Fibroblast of upper back skin (primary cell): Measurements from ENCODE around the gene GSN.
"Not testable (repeated sequence)": the region's sequence is repeated elsewhere in the genome, so short reads cannot be mapped to it uniquely, and the experiment has no call there.

Experiments
- DNase-seq: peaks from one replicate; pipeline ENCODE4 v3.0.0-alpha.2; 2013

Gene GSN

GRCh38 chr9:121289026-121289771 lies 21.2 kb downstream of the GSN start:
- peak; percentile 87 for DNase-seq

GRCh38 chr9:121289772-121290370 lies 21.9 kb downstream of the GSN start:
- DNase-seq, result no peak

- not testable (repeated sequence) for DNase-seq
These were observed 23.6 kb downstream of the GSN start for GRCh38 chr9:121291536-121291935.

- DNase-seq, result no peak
These were observed 24.1 kb downstream of the GSN start for GRCh38 chr9:121292051-121292450.

GRCh38 chr9:121292801-121293241 lies 24.9 kb downstream of the GSN start:
- DNase-seq, result no peak

- no peak for DNase-seq
These were observed 26.3 kb downstream of the GSN start for GRCh38 chr9:121294151-121294743.

- no peak for DNase-seq
These were observed 27.1 kb downstream of the GSN start for GRCh38 chr9:121294866-121295661.

GRCh38 chr9:121295662-121296191 lies 27.8 kb downstream of the GSN start:
- DNase-seq, result no peak

- no peak for DNase-seq
These were observed 28.5 kb downstream of the GSN start for GRCh38 chr9:121296213-121297127.

- DNase-seq, result no peak
These were observed 29.4 kb downstream of the GSN start for GRCh38 chr9:121297389-121297788.

- no peak for DNase-seq
These were observed 30.1 kb downstream of the GSN start for GRCh38 chr9:121298016-121298538.

- DNase-seq, result peak; percentile 24
These were observed 30.9 kb downstream of the GSN start for GRCh38 chr9:121298689-121299466.

- peak; percentile 22 for DNase-seq
These were observed 31.7 kb downstream of the GSN start for GRCh38 chr9:121299467-121300282.

- DNase-seq, result no peak
These were observed 32.5 kb downstream of the GSN start for GRCh38 chr9:121300283-121301119.

- DNase-seq, result no peak
These were observed 33.9 kb downstream of the GSN start for GRCh38 chr9:121301881-121302286.

GRCh38 chr9:121302341-121302740 lies 34.4 kb downstream of the GSN start:
- DNase-seq, result no peak

- DNase-seq, result no peak
These were observed 34.8 kb downstream of the GSN start for GRCh38 chr9:121302786-121303185.

GRCh38 chr9:121303456-121304451 lies 35.8 kb downstream of the GSN start:
- DNase-seq, result no peak
